ENCODE data around the gene FEZ2. TPM values are rescaled to one million over a fixed set of nuclear protein-coding genes. Genes with fewer than 3 reads are reported as not detected.

The FEZ2 gene
- polyA plus RNA-seq, 1 donor from 2014 or later = 36.8 TPM

DNA sequence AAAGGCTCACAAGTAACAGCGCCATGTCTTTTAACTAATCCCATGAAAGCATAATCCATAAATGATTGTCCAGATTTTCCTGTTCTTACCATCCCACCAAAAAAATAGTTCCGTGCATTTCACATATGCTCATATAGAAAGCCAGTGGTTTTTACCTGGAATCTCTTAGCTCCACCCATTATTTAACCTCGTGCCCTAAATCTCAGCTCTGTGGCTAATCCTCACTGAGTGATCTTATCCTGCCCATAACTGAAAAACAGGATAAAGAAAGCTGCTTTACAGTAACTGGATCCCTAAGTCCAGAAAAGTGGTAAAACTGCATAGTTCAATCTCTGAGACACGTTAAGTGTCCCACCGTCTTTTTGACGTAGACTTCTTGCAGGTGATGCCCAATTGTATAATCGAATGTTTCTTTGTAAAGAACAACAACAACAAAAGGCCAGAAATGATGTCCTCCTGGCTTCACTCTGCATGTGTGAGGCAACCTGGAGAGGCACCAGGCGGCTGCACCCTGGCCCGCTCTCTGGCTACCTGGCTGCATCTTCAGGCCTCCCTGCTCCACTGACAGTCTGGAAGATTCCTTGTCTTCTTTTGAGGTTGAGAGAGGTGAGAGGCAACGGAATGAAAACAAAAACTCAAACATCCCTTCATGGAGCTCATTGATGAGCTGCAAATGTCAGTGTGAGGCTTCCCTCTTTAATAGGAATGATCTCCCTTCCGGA is 38.6 kb downstream of the FEZ2 start:
- no peaks in the 10 kb centered on the region for H3K9me3 ChIP-seq (ENCODE audit: low read length)
- TF ChIP-seq EZH2 (IDR thresholded peaks at IDR 0.05; ENCODE audit: borderline replicate concordance, insufficient read depth, low read length, poor library complexity, severe bottlenecking) (no peak), RAD21 (conservative IDR thresholded peaks at IDR 0.05) (no peak)
- TF ChIP-seq, protein P1, sequence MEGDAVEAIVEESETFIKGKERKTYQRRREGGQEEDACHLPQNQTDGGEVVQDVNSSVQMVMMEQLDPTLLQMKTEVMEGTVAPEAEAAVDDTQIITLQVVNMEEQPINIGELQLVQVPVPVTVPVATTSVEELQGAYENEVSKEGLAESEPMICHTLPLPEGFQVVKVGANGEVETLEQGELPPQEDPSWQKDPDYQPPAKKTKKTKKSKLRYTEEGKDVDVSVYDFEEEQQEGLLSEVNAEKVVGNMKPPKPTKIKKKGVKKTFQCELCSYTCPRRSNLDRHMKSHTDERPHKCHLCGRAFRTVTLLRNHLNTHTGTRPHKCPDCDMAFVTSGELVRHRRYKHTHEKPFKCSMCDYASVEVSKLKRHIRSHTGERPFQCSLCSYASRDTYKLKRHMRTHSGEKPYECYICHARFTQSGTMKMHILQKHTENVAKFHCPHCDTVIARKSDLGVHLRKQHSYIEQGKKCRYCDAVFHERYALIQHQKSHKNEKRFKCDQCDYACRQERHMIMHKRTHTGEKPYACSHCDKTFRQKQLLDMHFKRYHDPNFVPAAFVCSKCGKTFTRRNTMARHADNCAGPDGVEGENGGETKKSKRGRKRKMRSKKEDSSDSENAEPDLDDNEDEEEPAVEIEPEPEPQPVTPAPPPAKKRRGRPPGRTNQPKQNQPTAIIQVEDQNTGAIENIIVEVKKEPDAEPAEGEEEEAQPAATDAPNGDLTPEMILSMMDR (IDR thresholded peaks at IDR 0.05; ENCODE audit: poor library complexity, severe bottlenecking) = no peak
- no peak overlapping the region for H3K4me2 ChIP-seq (ENCODE audit: low read length)
- no peak overlapping the region for H3K27ac ChIP-seq (ENCODE audit: low read length)
- no peak overlapping the region for H2AFZ ChIP-seq (ENCODE audit: low read depth, low read length)
- no peaks in the 10 kb centered on the region for H3F3A ChIP-seq (ENCODE audit: insufficient read depth, low read length, poor library complexity, severe bottlenecking)
- H3K4me3 ChIP-seq (ENCODE audit: low read length) = no peak overlapping the region
- no peak overlapping the region for H3K9ac ChIP-seq (ENCODE audit: low read length)
- no peaks in the 10 kb centered on the region for H3K9me2 ChIP-seq (ENCODE audit: insufficient read depth, low read length)
- H4K20me1 ChIP-seq (ENCODE audit: insufficient read depth) = no peaks in the 10 kb centered on the region
- H3K79me2 ChIP-seq (replicated peaks; ENCODE audit: insufficient read depth, low read length) = no peaks in the 10 kb centered on the region
- H3K27me3 ChIP-seq (ENCODE audit: insufficient read depth, low read depth, low read length) = no peaks in the 10 kb centered on the region
- no peaks in the 10 kb centered on the region for H3K36me3 ChIP-seq (ENCODE audit: insufficient read depth, low read length)

DNA sequence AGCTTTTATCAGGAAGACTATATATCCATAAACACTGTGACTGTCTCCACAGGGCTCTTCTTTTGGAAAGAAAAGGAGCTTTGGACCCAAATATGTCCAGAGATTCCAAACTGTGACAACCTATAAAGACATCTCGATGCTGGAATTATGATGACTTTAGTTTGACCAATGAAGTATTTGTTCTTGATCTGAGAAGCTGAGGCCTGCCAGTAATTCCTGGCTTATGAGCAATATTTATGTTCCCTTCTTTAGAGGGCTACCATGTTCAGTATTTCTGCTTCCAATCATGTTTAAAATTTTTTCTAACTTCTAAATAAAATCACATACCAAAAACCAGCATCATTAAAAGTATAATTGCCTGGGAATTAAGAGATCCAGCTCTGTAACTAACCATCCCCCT is 41.1 kb downstream of the FEZ2 start:
- H3K27ac ChIP-seq (ENCODE audit: low read length) = no peak overlapping the region
- no peaks in the 10 kb centered on the region for H3K27me3 ChIP-seq (ENCODE audit: insufficient read depth, low read depth, low read length)
- no peaks in the 10 kb centered on the region for H3F3A ChIP-seq (ENCODE audit: insufficient read depth, low read length, poor library complexity, severe bottlenecking)
- H3K9me2 ChIP-seq (ENCODE audit: insufficient read depth, low read length) = no peaks in the 10 kb centered on the region
- no peaks in the 10 kb centered on the region for H4K20me1 ChIP-seq (ENCODE audit: insufficient read depth)
- H3K4me2 ChIP-seq (ENCODE audit: low read length) = no peak overlapping the region
- H3K79me2 ChIP-seq (replicated peaks; ENCODE audit: insufficient read depth, low read length) = no peaks in the 10 kb centered on the region
- H3K36me3 ChIP-seq (ENCODE audit: insufficient read depth, low read length) = no peaks in the 10 kb centered on the region
- no peak overlapping the region for H2AFZ ChIP-seq (ENCODE audit: low read depth, low read length)
- H3K9me3 ChIP-seq (ENCODE audit: low read length) = no peaks in the 10 kb centered on the region
- no peak overlapping the region for H3K4me3 ChIP-seq (ENCODE audit: low read length)
- TF ChIP-seq, protein P2, sequence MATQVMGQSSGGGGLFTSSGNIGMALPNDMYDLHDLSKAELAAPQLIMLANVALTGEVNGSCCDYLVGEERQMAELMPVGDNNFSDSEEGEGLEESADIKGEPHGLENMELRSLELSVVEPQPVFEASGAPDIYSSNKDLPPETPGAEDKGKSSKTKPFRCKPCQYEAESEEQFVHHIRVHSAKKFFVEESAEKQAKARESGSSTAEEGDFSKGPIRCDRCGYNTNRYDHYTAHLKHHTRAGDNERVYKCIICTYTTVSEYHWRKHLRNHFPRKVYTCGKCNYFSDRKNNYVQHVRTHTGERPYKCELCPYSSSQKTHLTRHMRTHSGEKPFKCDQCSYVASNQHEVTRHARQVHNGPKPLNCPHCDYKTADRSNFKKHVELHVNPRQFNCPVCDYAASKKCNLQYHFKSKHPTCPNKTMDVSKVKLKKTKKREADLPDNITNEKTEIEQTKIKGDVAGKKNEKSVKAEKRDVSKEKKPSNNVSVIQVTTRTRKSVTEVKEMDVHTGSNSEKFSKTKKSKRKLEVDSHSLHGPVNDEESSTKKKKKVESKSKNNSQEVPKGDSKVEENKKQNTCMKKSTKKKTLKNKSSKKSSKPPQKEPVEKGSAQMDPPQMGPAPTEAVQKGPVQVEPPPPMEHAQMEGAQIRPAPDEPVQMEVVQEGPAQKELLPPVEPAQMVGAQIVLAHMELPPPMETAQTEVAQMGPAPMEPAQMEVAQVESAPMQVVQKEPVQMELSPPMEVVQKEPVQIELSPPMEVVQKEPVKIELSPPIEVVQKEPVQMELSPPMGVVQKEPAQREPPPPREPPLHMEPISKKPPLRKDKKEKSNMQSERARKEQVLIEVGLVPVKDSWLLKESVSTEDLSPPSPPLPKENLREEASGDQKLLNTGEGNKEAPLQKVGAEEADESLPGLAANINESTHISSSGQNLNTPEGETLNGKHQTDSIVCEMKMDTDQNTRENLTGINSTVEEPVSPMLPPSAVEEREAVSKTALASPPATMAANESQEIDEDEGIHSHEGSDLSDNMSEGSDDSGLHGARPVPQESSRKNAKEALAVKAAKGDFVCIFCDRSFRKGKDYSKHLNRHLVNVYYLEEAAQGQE (IDR thresholded peaks at IDR 0.05; ENCODE audit: borderline replicate concordance) = no peak
- TF ChIP-seq TAF1 (IDR thresholded peaks at IDR 0.05; ENCODE audit: low read depth) = no peak
- no peak overlapping the region for H3K9ac ChIP-seq (ENCODE audit: low read length)

DNA sequence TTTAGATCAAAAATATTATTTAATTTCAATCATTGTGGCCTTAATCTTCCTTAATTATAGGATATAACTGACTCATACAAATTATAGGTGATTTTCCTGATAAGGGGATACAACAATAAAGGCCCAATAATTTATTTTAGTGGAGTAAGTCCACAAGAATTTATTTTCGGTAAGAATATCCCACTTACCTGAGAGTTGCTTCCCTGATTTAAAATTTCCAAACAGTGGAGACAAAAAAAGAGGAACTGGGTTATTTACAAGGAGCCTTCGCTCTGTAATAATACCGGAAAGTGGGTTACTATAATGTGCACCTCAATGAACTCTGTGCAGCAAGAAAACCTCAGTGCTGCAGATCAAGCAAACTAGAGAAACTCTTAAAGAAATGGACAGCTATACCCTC is 42.2 kb downstream of the FEZ2 start:
- H2AFZ ChIP-seq (ENCODE audit: low read depth, low read length) = no peak overlapping the region
- TF ChIP-seq MXI1 (conservative IDR thresholded peaks at IDR 0.05; ENCODE audit: poor library complexity, severe bottlenecking) = no peak
- no peak for TF ChIP-seq POLR2AphosphoS5 (IDR thresholded peaks at IDR 0.05)
- no peak for TF ChIP-seq EP300 (conservative IDR thresholded peaks at IDR 0.05; ENCODE audit: poor library complexity, severe bottlenecking)
- no peak for TF ChIP-seq EZH2 (IDR thresholded peaks at IDR 0.05; ENCODE audit: borderline replicate concordance, insufficient read depth, low read length, poor library complexity, severe bottlenecking)
- TF ChIP-seq, protein P1 (IDR thresholded peaks at IDR 0.05; ENCODE audit: poor library complexity, severe bottlenecking) = no peak
- TF ChIP-seq, protein P2 (IDR thresholded peaks at IDR 0.05; ENCODE audit: borderline replicate concordance) = no peak
- no peak for TF ChIP-seq TAF1 (IDR thresholded peaks at IDR 0.05; ENCODE audit: low read depth)
- no peak for TF ChIP-seq RAD21 (conservative IDR thresholded peaks at IDR 0.05)
- no peak for TF ChIP-seq SMC3 (conservative IDR thresholded peaks at IDR 0.05; ENCODE audit: poor library complexity)
- H3K4me2 ChIP-seq (ENCODE audit: low read length) = no peak overlapping the region
- H4K20me1 ChIP-seq (ENCODE audit: insufficient read depth) = no peaks in the 10 kb centered on the region
- no peak overlapping the region for H3K4me3 ChIP-seq (ENCODE audit: low read length)
- no peaks in the 10 kb centered on the region for H3K9me2 ChIP-seq (ENCODE audit: insufficient read depth, low read length)
- no peaks in the 10 kb centered on the region for H3K79me2 ChIP-seq (replicated peaks; ENCODE audit: insufficient read depth, low read length)
- no peaks in the 10 kb centered on the region for H3K36me3 ChIP-seq (ENCODE audit: insufficient read depth, low read length)
- H3K9ac ChIP-seq (ENCODE audit: low read length) = no peak overlapping the region
- no peaks in the 10 kb centered on the region for H3K9me3 ChIP-seq (ENCODE audit: low read length)
- no peak overlapping the region for H3K27ac ChIP-seq (ENCODE audit: low read length)
- no peaks in the 10 kb centered on the region for H3F3A ChIP-seq (ENCODE audit: insufficient read depth, low read length, poor library complexity, severe bottlenecking)
- H3K27me3 ChIP-seq (ENCODE audit: insufficient read depth, low read depth, low read length) = no peaks in the 10 kb centered on the region

Measured in neural cell (in vitro differentiated cells).